Neural cell (in vitro differentiated cells): ENCODE data around the gene OGA. TPM values are rescaled to one million over a fixed set of nuclear protein-coding genes. Genes with fewer than 3 reads are reported as not detected.

ENCODE experiments used
- H2AFZ ChIP-seq: fragments of 200-600, 300-800 bp; sonication (generic), shearing (Covaris generic); 2 replicates; pipeline ENCODE4 v1.6.0; 2014; ENCODE audit warnings: low read depth, mild to moderate bottlenecking, antibody characterized with exemption, low read length, moderate library complexity
- H3F3A ChIP-seq: fragments of 200-600 bp; shearing (Covaris generic); 2 replicates; pipeline ENCODE4 v1.6.1; 2016; ENCODE audit warnings: mild to moderate bottlenecking, moderate library complexity, mixed read lengths, antibody characterized with exemption, low read length; ENCODE audit not compliant: insufficient read depth, poor library complexity, severe bottlenecking
- H3K27ac ChIP-seq: fragments of 200-600, 300-800 bp; sonication (generic), shearing (Covaris generic); 2 replicates; pipeline ENCODE4 v1.5.1; 2014; ENCODE audit warnings: mild to moderate bottlenecking, low read length, moderate library complexity
- H3K27me3 ChIP-seq: fragments of 300-800, 200-600 bp; sonication (generic), shearing (Covaris generic); 2 replicates; pipeline ENCODE4 v1.6.0; 2014; ENCODE audit warnings: mild to moderate bottlenecking, low read depth, low read length, moderate library complexity; ENCODE audit not compliant: insufficient read depth
- H3K36me3 ChIP-seq: fragments of 300-800, 200-600 bp; sonication (generic), shearing (Covaris generic); 2 replicates; pipeline ENCODE4 v1.5.1; 2014; ENCODE audit warnings: mild to moderate bottlenecking, antibody characterized with exemption, low read length, moderate library complexity; ENCODE audit not compliant: insufficient read depth
- H3K4me2 ChIP-seq: fragments of 300-800, 200-600 bp; sonication (generic), shearing (Covaris generic); 2 replicates; pipeline ENCODE4 v1.6.0; 2014; ENCODE audit warnings: mild to moderate bottlenecking, low read length
- H3K4me3 ChIP-seq: fragments of 300-800, 200-600 bp; sonication (generic), shearing (Covaris generic); 2 replicates; pipeline ENCODE4 v1.5.1; 2014; ENCODE audit warnings: mild to moderate bottlenecking, low read length, moderate library complexity
- H3K79me2 ChIP-seq: fragments of 200-600 bp; shearing (Covaris generic); replicated peaks from 2 replicates; pipeline ENCODE4 v1.6.0; 2014; ENCODE audit warnings: mild to moderate bottlenecking, low read length, moderate library complexity; ENCODE audit not compliant: insufficient read depth
- H3K9ac ChIP-seq: fragments of 300-800, 200-600 bp; sonication (generic), shearing (Covaris generic); 2 replicates; pipeline ENCODE4 v1.6.1; 2016; ENCODE audit warnings: mild to moderate bottlenecking, low read length, mixed read lengths
- H3K9me2 ChIP-seq: fragments of 200-600 bp; shearing (Covaris generic); 2 replicates; pipeline ENCODE4 v1.6.1; 2016; ENCODE audit warnings: mild to moderate bottlenecking, low read length, mixed read lengths; ENCODE audit not compliant: insufficient read depth
- H3K9me3 ChIP-seq: fragments of 200-600, 300-800 bp; sonication (generic), shearing (Covaris generic); 2 replicates; pipeline ENCODE4 v1.6.1; 2016; ENCODE audit warnings: mild to moderate bottlenecking, mixed run types, low read length, moderate library complexity, mixed read lengths
- H4K20me1 ChIP-seq: fragments of 200-600 bp; shearing (Covaris generic); 2 replicates; pipeline ENCODE4 v1.6.1; 2016; ENCODE audit warnings: mild to moderate bottlenecking, mixed run types; ENCODE audit not compliant: insufficient read depth
- EP300 ChIP-seq: fragments of 450-650 bp; conservative IDR thresholded peaks from 2 replicates; pipeline ENCODE4 v1.6.1; 2014; ENCODE audit warnings: antibody characterized with exemption, mild to moderate bottlenecking, moderate library complexity; ENCODE audit not compliant: poor library complexity, severe bottlenecking
- EZH2 ChIP-seq: fragments of 200-600, 300-800 bp; shearing (Covaris generic), sonication (generic); IDR thresholded peaks from 2 replicates; pipeline ENCODE4 v1.6.1; 2014; ENCODE audit warnings: antibody characterized with exemption, low read length, borderline replicate concordance, mild to moderate bottlenecking; ENCODE audit not compliant: insufficient read depth, poor library complexity, severe bottlenecking
- MXI1 ChIP-seq: fragments of 450-650 bp; conservative IDR thresholded peaks from 2 replicates; pipeline ENCODE4 v1.6.1; 2014; ENCODE audit warnings: antibody characterized with exemption, mild to moderate bottlenecking; ENCODE audit not compliant: poor library complexity, severe bottlenecking
- POLR2AphosphoS5 ChIP-seq: IDR thresholded peaks from 2 replicates; pipeline ENCODE4 v1.6.1; 2012
- RAD21 ChIP-seq: fragments of 450-650 bp; conservative IDR thresholded peaks from 2 replicates; pipeline ENCODE4 v1.6.1; 2014; ENCODE audit warnings: antibody characterized with exemption, mild to moderate bottlenecking, moderate library complexity
- SMC3 ChIP-seq: fragments of 450-650 bp; conservative IDR thresholded peaks from 2 replicates; pipeline ENCODE4 v1.6.1; 2014; ENCODE audit warnings: antibody characterized with exemption, mild to moderate bottlenecking, moderate library complexity; ENCODE audit not compliant: poor library complexity
- TAF1 ChIP-seq: IDR thresholded peaks from 2 replicates; pipeline ENCODE4 v1.6.1; 2012; ENCODE audit warnings: low read depth
- polyA plus RNA-seq: library from polyadenylated mRNA; depleted of rRNA; stranded (reverse); fragments of >200 nt; gene quantifications from 2 replicates; pipeline ENCODE4 v1.2.3, GENCODE V29; 2014
- TF ChIP-seq, protein P1 (sequence below): fragments of 450-650 bp; IDR thresholded peaks from 2 replicates; pipeline ENCODE4 v1.5.1; 2014; ENCODE audit warnings: antibody characterized with exemption, mild to moderate bottlenecking, moderate library complexity; ENCODE audit not compliant: poor library complexity, severe bottlenecking
- TF ChIP-seq, protein P2 (sequence below): IDR thresholded peaks from 2 replicates; pipeline ENCODE4 v1.6.1; 2012; ENCODE audit warnings: borderline replicate concordance

The OGA gene
- polyA plus RNA-seq, 1 donor from 2014 or later = 357 TPM

DNA sequence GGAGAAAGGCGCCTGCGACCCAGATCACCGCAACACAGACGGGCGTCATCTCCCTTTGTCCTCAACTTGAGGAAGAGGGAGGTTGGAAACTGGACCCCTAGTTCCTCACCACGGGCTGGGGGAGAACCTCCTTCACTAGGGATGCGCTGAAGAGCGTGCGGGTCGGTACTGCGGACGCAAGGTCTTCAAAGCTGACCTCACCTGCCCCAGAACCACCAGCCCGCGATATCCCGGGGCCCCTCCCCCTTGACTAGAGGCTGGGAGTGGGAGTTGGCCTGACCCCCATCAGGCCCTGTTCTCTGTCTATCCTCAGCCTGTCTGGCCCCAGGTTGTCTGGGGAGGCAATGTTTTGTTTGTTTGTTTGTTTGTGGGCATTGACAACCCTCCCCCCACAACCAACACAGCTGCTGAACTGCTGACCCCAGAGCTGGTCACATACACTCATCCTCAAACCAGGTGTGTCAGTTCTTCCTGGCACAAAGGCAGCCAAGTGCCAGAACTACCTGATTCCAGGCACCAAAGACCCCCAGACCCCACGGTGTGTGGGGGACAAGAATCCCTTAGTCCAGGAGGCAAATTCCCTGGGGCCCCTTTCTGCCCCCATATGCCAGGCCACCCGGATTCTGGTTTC is 37.9 kb downstream of the OGA start:
- H3K9ac ChIP-seq = no peak overlapping the region
- no peak overlapping the region for H3K27ac ChIP-seq
- TF ChIP-seq EP300 = no peak
- TF ChIP-seq, protein P1, sequence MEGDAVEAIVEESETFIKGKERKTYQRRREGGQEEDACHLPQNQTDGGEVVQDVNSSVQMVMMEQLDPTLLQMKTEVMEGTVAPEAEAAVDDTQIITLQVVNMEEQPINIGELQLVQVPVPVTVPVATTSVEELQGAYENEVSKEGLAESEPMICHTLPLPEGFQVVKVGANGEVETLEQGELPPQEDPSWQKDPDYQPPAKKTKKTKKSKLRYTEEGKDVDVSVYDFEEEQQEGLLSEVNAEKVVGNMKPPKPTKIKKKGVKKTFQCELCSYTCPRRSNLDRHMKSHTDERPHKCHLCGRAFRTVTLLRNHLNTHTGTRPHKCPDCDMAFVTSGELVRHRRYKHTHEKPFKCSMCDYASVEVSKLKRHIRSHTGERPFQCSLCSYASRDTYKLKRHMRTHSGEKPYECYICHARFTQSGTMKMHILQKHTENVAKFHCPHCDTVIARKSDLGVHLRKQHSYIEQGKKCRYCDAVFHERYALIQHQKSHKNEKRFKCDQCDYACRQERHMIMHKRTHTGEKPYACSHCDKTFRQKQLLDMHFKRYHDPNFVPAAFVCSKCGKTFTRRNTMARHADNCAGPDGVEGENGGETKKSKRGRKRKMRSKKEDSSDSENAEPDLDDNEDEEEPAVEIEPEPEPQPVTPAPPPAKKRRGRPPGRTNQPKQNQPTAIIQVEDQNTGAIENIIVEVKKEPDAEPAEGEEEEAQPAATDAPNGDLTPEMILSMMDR = peak; percentile 23
- no peak for TF ChIP-seq RAD21
- H4K20me1 ChIP-seq = peaks cover 12% of the 10 kb centered on the region
- H3K27me3 ChIP-seq = peaks cover 46% of the 10 kb centered on the region
- H3K4me2 ChIP-seq = no peak overlapping the region
- no peak overlapping the region for H3K4me3 ChIP-seq
- H2AFZ ChIP-seq = no peak overlapping the region
- no peaks in the 10 kb centered on the region for H3K9me3 ChIP-seq
- H3F3A ChIP-seq = peaks cover 15% of the 10 kb centered on the region
- peaks cover 4% of the 10 kb centered on the region for H3K79me2 ChIP-seq
- H3K9me2 ChIP-seq = no peaks in the 10 kb centered on the region
- peaks cover 6% of the 10 kb centered on the region for H3K36me3 ChIP-seq

DNA sequence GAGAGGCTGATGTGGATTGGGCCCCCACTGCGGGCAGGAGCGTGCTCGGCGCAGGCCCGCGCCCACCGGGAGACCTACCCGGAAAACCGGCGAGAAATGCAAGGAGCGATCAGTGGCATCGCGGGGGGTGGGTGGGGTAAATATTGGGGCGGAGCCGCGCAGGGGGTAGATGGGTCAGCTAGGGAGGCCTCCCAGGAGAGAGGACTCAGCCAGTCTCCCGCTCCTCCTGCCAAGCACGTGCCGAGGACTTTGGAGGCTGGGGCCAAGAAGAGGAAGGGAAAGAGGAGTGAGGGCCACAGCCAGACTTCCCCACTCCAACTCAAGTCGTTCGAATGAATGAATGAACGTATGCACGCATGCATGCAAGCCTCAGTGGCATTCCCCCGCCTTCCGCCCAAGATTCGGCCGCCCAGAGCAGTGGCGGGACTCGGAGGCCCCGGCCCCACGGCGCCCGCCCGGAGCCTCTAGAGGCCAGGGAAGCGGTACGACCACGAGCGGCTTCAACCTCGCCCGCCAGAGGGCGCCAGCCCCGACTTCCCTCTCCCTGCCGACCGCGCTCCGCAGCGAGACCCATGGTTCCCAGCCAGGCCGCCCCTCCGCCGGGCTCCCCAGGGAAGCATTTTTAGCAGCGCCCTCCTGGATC is 38.6 kb downstream of the OGA start:
- Histone ChIP-seq H3K27ac (no peak overlapping the region), H3F3A (peaks cover 9% of the 10 kb centered on the region), H3K4me3 (no peak overlapping the region), H3K36me3 (no peaks in the 10 kb centered on the region), H3K9me3 (no peaks in the 10 kb centered on the region), H3K27me3 (peaks cover 52% of the 10 kb centered on the region), H4K20me1 (peaks cover 7% of the 10 kb centered on the region), H3K4me2 (no peak overlapping the region), H3K79me2 (no peaks in the 10 kb centered on the region), H3K9ac (no peak overlapping the region), H2AFZ (no peak overlapping the region), H3K9me2 (no peaks in the 10 kb centered on the region)
- TF ChIP-seq, protein P1 = peak; percentile 67
- TF ChIP-seq MXI1 (no peak), TAF1 (no peak), SMC3 (no peak), EP300 (no peak), EZH2 (no peak), RAD21 (no peak), POLR2AphosphoS5 (no peak)
- TF ChIP-seq, protein P2, sequence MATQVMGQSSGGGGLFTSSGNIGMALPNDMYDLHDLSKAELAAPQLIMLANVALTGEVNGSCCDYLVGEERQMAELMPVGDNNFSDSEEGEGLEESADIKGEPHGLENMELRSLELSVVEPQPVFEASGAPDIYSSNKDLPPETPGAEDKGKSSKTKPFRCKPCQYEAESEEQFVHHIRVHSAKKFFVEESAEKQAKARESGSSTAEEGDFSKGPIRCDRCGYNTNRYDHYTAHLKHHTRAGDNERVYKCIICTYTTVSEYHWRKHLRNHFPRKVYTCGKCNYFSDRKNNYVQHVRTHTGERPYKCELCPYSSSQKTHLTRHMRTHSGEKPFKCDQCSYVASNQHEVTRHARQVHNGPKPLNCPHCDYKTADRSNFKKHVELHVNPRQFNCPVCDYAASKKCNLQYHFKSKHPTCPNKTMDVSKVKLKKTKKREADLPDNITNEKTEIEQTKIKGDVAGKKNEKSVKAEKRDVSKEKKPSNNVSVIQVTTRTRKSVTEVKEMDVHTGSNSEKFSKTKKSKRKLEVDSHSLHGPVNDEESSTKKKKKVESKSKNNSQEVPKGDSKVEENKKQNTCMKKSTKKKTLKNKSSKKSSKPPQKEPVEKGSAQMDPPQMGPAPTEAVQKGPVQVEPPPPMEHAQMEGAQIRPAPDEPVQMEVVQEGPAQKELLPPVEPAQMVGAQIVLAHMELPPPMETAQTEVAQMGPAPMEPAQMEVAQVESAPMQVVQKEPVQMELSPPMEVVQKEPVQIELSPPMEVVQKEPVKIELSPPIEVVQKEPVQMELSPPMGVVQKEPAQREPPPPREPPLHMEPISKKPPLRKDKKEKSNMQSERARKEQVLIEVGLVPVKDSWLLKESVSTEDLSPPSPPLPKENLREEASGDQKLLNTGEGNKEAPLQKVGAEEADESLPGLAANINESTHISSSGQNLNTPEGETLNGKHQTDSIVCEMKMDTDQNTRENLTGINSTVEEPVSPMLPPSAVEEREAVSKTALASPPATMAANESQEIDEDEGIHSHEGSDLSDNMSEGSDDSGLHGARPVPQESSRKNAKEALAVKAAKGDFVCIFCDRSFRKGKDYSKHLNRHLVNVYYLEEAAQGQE = no peak
